ENCODE results near the gene SS18L1. TPM values are rescaled to one million over a fixed set of nuclear protein-coding genes. Genes with fewer than 3 reads are reported as not detected.

The SS18L1 gene
- total and polyA plus RNA-seq, 2 experiments from 2014 or later = 2.1 to 13.0 TPM

DNA sequence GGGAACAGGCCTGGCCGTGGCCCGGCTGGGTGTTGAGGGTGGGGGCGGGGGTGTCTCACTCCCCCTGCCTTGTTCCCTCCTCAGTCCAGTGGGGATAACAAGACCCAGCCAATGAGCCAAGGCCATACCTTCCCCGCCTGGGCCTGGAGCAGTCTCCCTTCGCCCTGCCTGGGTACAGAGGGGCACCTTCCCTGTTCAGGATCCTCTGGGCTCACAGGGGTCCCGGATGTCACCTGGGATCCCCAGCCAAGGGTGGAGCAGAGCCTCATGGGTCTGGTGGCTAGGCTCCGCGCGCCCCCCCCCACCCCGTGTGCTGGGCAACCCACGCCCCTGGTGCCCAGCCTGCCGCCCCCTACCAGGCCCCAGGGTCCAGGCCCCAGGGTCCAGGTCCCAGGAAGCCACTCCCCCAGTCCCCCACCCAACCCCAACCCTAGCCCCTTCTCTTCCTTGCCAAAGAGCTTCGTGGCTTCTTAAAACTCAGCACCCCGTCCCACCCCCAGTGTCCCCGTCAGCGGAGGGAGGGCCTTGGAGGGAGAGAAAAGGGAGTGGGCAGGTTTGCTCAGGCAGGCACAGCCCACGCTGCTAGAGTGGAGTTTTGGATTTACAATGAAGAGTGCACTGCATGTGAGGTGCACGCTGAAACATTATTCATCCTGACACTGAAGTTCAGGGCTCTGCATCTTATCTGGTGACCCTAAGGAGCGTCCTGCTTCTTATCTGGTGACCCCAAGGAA, 64.7 kb downstream of the SS18L1 start:
- Histone ChIP-seq H3K4me1 (ENCODE audit: insufficient read depth) (no peaks in the 10 kb centered on the region), H3K27me3 (no peaks in the 10 kb centered on the region), H3K4me3 (no peak overlapping the region), H3K4me2 (no peak overlapping the region), H4K20me1 (ENCODE audit: insufficient read depth, poor library complexity, severe bottlenecking) (no peaks in the 10 kb centered on the region), H3K9me3 (ENCODE audit: low read depth) (no peaks in the 10 kb centered on the region), H3K27ac (no peak overlapping the region), H2AFZ (no peak overlapping the region), H3K9me2 (replicated peaks; ENCODE audit: insufficient read depth) (no peaks in the 10 kb centered on the region), H3K36me3 (replicated peaks; ENCODE audit: insufficient read depth, low read depth) (no peaks in the 10 kb centered on the region), H3K79me2 (no peaks in the 10 kb centered on the region)
- DNase-seq (ENCODE audit: low spot score) = no peak
- WGBS (ENCODE audit: low lambda C conversion rate, missing lambda C conversion rate) = 77% methylated on average over 12 of the region's 19 CpGs
- TF ChIP-seq EZH2 (IDR thresholded peaks at IDR 0.05; ENCODE audit: borderline replicate concordance) = no peak
- TF ChIP-seq, protein P1, sequence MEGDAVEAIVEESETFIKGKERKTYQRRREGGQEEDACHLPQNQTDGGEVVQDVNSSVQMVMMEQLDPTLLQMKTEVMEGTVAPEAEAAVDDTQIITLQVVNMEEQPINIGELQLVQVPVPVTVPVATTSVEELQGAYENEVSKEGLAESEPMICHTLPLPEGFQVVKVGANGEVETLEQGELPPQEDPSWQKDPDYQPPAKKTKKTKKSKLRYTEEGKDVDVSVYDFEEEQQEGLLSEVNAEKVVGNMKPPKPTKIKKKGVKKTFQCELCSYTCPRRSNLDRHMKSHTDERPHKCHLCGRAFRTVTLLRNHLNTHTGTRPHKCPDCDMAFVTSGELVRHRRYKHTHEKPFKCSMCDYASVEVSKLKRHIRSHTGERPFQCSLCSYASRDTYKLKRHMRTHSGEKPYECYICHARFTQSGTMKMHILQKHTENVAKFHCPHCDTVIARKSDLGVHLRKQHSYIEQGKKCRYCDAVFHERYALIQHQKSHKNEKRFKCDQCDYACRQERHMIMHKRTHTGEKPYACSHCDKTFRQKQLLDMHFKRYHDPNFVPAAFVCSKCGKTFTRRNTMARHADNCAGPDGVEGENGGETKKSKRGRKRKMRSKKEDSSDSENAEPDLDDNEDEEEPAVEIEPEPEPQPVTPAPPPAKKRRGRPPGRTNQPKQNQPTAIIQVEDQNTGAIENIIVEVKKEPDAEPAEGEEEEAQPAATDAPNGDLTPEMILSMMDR (IDR thresholded peaks at IDR 0.05; ENCODE audit: poor library complexity) = no peak
- TF ChIP-seq EZH2phosphoT487 (IDR thresholded peaks at IDR 0.05; ENCODE audit: low read depth, severe bottlenecking, unreplicated experiment) = no peak

DNA sequence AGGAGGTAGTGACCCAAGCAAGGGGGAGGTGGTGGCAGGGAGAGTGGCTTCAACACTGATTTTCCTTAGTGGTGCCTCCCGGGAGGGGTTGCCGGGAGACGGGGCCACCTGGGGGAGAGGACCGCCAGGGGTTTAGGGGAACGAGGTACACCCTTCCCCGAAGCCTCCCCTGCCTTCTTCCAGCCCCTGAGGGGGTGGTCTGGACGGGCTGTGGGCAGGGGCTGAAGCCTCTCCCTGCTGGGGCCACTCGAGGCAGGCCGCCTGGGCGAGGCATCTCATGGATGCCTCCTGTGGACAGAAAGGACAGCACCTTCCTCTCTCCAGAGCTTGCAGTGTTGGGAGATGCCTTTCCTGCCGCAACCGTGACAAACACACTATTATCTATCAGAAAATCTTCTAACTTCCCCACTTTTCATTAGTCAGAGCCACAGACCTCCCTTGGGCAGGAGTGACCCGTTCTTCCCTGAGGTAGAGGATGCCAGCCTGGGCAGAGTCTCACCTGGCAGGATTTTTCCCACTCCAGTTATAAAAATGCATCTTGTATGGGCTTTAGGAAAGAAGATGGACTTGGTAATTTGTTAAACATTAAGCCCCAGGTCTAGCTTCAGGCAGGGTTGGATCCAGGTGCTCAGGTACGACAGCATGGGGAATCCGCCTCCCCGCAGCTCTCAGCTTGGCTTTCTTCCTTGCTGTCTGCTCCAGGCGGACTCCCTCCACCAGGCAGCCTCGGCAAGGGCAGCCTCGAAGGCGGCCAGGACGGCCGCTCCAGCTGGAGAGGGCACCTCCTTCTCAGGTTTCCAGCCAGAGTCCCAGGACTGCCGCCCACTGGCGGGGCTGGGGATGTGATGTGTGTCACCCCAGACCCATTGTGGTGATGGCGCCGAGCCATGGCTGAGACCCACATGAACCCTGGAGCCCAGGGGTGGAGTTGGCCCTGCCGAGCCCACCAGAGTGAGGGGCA, 65.5 kb downstream of the SS18L1 start:
- Histone ChIP-seq H2AFZ (no peak overlapping the region), H3K9me3 (ENCODE audit: low read depth) (no peaks in the 10 kb centered on the region), H3K27me3 (no peaks in the 10 kb centered on the region), H3K4me2 (no peak overlapping the region), H3K9me2 (replicated peaks; ENCODE audit: insufficient read depth) (no peaks in the 10 kb centered on the region), H3K4me3 (no peak overlapping the region), H4K20me1 (ENCODE audit: insufficient read depth, poor library complexity, severe bottlenecking) (no peaks in the 10 kb centered on the region), H3K4me1 (ENCODE audit: insufficient read depth) (no peaks in the 10 kb centered on the region), H3K27ac (no peak overlapping the region), H3K36me3 (replicated peaks; ENCODE audit: insufficient read depth, low read depth) (no peaks in the 10 kb centered on the region), H3K79me2 (no peaks in the 10 kb centered on the region)
- DNase-seq (ENCODE audit: low spot score) = no peak
- WGBS (ENCODE audit: low lambda C conversion rate, missing lambda C conversion rate) = 58% methylated on average over 27 of the region's 27 CpGs
- TF ChIP-seq EZH2phosphoT487 (IDR thresholded peaks at IDR 0.05; ENCODE audit: low read depth, severe bottlenecking, unreplicated experiment) (no peak), EZH2 (IDR thresholded peaks at IDR 0.05; ENCODE audit: borderline replicate concordance) (no peak)
- TF ChIP-seq, protein P1 (IDR thresholded peaks at IDR 0.05; ENCODE audit: poor library complexity) = no peak

DNA sequence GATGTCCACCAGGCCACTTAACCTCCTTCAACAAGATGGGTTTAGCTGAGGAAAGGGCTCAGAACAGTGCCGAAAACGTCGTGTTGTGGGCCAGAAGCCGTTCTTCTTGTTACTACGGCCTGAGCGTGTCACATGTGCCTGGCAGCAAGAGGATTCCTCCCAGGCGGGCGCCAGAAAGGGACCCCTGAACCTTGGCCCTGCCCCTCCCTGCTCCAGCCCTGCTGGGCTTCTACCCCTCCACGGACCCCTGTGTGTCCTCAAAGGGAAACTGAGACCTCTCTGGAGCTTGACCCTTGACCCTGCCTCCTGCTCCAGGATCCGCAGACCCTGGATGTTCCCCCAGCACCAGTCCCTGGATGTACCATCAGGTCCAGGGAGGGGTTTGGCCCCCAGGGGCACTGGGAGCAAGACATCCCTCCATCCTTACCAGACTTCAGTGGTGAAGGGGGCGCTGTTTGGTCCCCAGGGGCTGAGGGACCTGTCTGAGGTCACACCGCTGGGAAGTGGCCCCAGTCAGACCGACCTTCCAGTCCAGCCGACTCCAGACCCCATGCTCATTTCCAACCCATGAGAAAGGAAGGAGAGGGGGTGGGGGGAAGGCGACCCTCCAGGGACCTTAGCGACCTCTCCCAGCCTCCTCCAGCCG, 66.4 kb downstream of the SS18L1 start:
- no peak for DNase-seq (ENCODE audit: low spot score)
- H3K4me2 ChIP-seq = no peak overlapping the region
- no peaks in the 10 kb centered on the region for H3K9me3 ChIP-seq (ENCODE audit: low read depth)
- TF ChIP-seq EZH2 (IDR thresholded peaks at IDR 0.05; ENCODE audit: borderline replicate concordance) = no peak
- TF ChIP-seq EZH2phosphoT487 (IDR thresholded peaks at IDR 0.05; ENCODE audit: low read depth, severe bottlenecking, unreplicated experiment) = no peak
- TF ChIP-seq, protein P1 (IDR thresholded peaks at IDR 0.05; ENCODE audit: poor library complexity) = no peak
- H3K4me1 ChIP-seq (ENCODE audit: insufficient read depth) = no peaks in the 10 kb centered on the region
- H2AFZ ChIP-seq = no peak overlapping the region
- H3K4me3 ChIP-seq = no peak overlapping the region
- no peaks in the 10 kb centered on the region for H3K79me2 ChIP-seq
- H3K27ac ChIP-seq = no peak overlapping the region
- H3K9me2 ChIP-seq (replicated peaks; ENCODE audit: insufficient read depth) = no peaks in the 10 kb centered on the region
- peaks cover 7% of the 10 kb centered on the region for H3K27me3 ChIP-seq
- WGBS (ENCODE audit: low lambda C conversion rate, missing lambda C conversion rate) = 82% methylated on average over 17 of the region's 17 CpGs
- H3K36me3 ChIP-seq (replicated peaks; ENCODE audit: insufficient read depth, low read depth) = no peaks in the 10 kb centered on the region
- H4K20me1 ChIP-seq (ENCODE audit: insufficient read depth, poor library complexity, severe bottlenecking) = no peaks in the 10 kb centered on the region
